Gastroesophageal sphincter (tissue), 3 donors: ENCODE measurements around the gene FBXO4.

Experiments used
- CTCF ChIP-seq, 4 experiments: fragments of 200-600 bp in 2 of 4; fragments of 450-650 bp in 2 of 4; sonication (generic) in 1 of 4; IDR thresholded peaks; one replicate each; pipeline ENCODE4 v1.5.1; 2017 to 2019; ENCODE audit warnings: antibody characterized with exemption in 4 of 4, mild to moderate bottlenecking in 2 of 4, moderate library complexity in 2 of 4
- EP300 ChIP-seq: sonication (generic); formaldehyde crosslinking; IDR thresholded peaks from one replicate; pipeline ENCODE4 v1.6.1; 2017; ENCODE audit warnings: antibody characterized with exemption, mild to moderate bottlenecking
- POLR2A ChIP-seq, 2 donors: fragments of 450-650 bp; IDR thresholded peaks; one replicate each; pipeline ENCODE4 v1.6.1; 2017; ENCODE audit warnings: antibody characterized with exemption in 2 of 2, mild to moderate bottlenecking in 2 of 2, moderate library complexity in 1 of 2
- POLR2AphosphoS5 ChIP-seq: sonication (generic); formaldehyde crosslinking; IDR thresholded peaks from one replicate; pipeline ENCODE4 v1.6.1; 2017; ENCODE audit warnings: antibody characterized with exemption

GRCh38 chr5:41940641-41941040, 15.6 kb downstream of the FBXO4 start:
- TF ChIP-seq CTCF (IDR thresholded peaks at IDR 0.05) (no peak), POLR2AphosphoS5 (no peak), POLR2A (IDR thresholded peaks at IDR 0.05) (no peak), EP300 (no peak)
